ENCODE measurements around the gene FHIT. TPM values are rescaled to one million over a fixed set of nuclear protein-coding genes. Genes with fewer than 3 reads are reported as not detected.
"Not testable (repeated sequence)": the region's sequence is repeated elsewhere in the genome, so short reads cannot be mapped to it uniquely, and the experiment has no call there.

The FHIT gene
- total RNA-seq, 1 donor from 2014 or later: 22.6 TPM

DNA sequence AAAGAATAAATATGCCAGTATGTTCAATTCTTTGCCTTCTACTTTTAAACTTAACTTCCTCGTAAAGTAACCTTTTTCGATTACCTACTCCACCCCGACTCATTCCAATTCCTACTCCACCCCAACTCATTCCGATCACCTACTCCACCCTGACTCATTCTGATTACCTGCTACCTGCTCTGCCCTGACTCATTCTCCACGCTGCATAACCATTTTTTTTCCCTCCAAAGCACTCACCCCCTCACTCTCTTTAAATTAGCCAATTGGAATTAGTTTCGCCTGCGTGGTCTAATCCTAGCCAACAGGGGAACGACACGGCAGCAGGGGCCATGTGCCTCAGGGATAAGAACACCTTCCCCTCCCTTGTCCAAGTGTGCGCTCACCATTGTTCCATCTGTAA, 362.3 kb downstream of the FHIT start:
- H3K9me3 Mint-ChIP-seq; intact Hi-C loops (cut with micrococcal nuclease); H3K27me3 Mint-ChIP-seq (ENCODE audit: insufficient read depth); H3K4me1 Mint-ChIP-seq (ENCODE audit: low read depth); H3K27ac Mint-ChIP-seq; H3K36me3 Mint-ChIP-seq (ENCODE audit: low read depth); DNase-seq (ENCODE audit: low spot score); H3K4me3 Mint-ChIP-seq: not testable (repeated sequence)

DNA sequence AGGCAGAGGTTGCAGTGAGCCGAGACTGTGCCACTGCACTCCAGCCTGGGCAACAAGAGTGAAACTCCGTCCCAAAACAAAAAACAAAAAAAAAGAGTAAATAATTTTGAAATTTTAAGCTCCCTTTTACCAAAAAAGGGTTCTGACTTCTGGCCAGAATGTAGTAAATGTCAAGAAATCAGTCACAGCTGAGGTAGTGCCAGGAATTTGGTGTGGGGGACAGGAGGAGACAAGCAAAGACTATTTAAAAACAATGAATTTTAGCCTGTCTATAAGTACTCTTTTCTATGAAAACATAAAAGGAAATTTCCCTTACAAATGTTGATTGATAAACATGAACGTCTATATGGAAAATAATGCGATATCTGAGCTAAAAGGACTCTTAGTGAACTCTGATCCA, 363.7 kb downstream of the FHIT start:
- H3K9me3 Mint-ChIP-seq: peaks cover 5% of the 10 kb centered on the region
- no peak overlapping the region for H3K27ac Mint-ChIP-seq
- H3K36me3 Mint-ChIP-seq (ENCODE audit: low read depth): no peaks in the 10 kb centered on the region
- H3K27me3 Mint-ChIP-seq (ENCODE audit: insufficient read depth): no peaks in the 10 kb centered on the region
- intact Hi-C loops (cut with micrococcal nuclease): no loop called here
- no peaks in the 10 kb centered on the region for H3K4me1 Mint-ChIP-seq (ENCODE audit: low read depth)
- no peak overlapping the region for H3K4me3 Mint-ChIP-seq
- no peak for DNase-seq (ENCODE audit: low spot score)

DNA sequence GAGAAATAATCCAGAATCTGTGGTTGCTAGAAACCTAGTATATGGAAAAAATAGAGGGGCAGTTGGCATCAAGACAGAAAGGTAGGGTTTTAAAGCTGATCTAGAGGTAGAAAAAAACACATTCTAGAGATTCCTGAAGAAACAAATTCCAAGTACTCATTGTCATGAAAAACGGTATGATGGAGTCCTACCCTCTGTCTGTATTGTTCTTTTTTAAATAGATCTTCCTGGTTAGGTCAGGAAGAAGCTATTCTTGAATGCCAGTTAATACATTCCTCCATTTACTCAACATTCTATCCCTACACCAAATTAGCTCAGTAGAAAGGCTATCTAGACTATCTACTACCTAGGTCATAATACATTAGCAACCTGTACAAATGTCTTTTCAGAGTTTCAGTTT, 364.7 kb downstream of the FHIT start:
- Mint-ChIP-seq H3K27me3 (ENCODE audit: insufficient read depth) (no peaks in the 10 kb centered on the region), H3K4me3 (no peak overlapping the region), H3K9me3 (peaks cover 15% of the 10 kb centered on the region), H3K36me3 (ENCODE audit: low read depth) (no peaks in the 10 kb centered on the region), H3K27ac (no peak overlapping the region), H3K4me1 (ENCODE audit: low read depth) (no peaks in the 10 kb centered on the region)
- DNase-seq (ENCODE audit: low spot score): no peak
- intact Hi-C loops (cut with micrococcal nuclease): no loop called here

DNA sequence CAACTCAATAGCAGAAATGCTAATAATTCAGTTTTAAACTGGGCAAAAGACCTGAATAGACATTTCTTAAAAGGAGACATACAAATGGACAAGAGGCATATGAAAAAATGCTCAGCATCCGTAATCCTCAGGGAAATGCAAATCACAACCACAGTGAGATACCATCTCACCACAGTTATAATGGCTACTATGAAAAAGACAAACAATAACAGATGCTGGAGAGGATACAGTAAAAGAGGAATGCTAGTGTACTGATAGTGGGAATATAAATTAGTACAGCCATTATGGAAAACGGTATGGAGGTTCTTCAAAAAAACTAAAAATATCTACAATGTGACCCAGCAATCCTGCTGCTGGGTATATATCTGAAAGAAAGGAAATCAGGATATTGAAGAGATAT, 367.2 kb downstream of the FHIT start:
- Mint-ChIP-seq H3K9me3 (peaks cover 27% of the 10 kb centered on the region), H3K36me3 (ENCODE audit: low read depth) (no peaks in the 10 kb centered on the region), H3K27me3 (ENCODE audit: insufficient read depth) (no peaks in the 10 kb centered on the region), H3K4me3 (no peak overlapping the region), H3K27ac (no peak overlapping the region), H3K4me1 (ENCODE audit: low read depth) (no peaks in the 10 kb centered on the region)
- intact Hi-C loops (cut with micrococcal nuclease): no loop called here
- DNase-seq (ENCODE audit: low spot score): no peak

DNA sequence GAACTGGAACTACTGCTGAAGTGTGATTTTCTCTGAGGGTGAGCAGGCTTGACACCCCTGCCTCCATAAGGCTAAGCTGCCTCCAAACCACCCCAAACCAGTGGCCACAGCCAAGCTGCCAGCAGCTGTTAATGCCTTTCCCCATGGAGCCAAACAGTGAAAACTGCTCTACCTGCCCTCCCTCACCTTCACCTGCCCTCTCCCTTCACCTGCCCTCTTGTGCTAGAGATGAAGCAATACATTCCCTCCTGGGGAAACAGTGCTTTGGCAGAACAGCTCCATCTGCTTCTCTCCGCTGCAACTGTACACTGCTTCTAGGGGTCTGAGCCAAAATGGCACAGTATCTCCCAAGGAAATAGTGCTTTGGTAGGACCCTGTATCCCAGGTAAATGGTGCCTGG, 374.1 kb downstream of the FHIT start:
- no peaks in the 10 kb centered on the region for H3K4me1 Mint-ChIP-seq (ENCODE audit: low read depth)
- intact Hi-C loops (cut with micrococcal nuclease): no loop called here
- H3K9me3 Mint-ChIP-seq: peaks cover 18% of the 10 kb centered on the region
- H3K27ac Mint-ChIP-seq: no peak overlapping the region
- no peaks in the 10 kb centered on the region for H3K36me3 Mint-ChIP-seq (ENCODE audit: low read depth)
- H3K4me3 Mint-ChIP-seq: no peak overlapping the region
- no peak for DNase-seq (ENCODE audit: low spot score)
- no peaks in the 10 kb centered on the region for H3K27me3 Mint-ChIP-seq (ENCODE audit: insufficient read depth)

DNA sequence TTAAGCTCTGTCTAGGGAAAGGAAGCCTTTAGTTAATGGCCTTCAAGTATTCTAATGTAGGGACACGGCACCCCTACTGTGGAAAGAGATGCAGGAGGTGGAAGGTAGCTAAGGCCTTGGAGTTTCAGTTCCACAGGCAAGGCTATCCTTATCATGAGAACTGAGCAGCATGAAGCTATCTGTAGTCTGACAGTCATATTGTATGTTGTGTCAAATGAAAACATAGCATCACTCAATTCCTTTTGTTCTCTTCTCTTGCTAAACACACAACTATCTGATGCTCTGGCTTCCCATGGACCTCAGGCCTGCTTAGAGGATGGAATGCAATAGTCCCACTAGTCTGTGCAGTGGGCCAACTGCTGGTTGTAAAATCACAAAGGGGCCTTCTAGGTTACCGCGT, 380.9 kb downstream of the FHIT start:
- no peak for DNase-seq (ENCODE audit: low spot score)
- no peak overlapping the region for H3K4me3 Mint-ChIP-seq
- intact Hi-C loops (cut with micrococcal nuclease): no loop called here
- H3K27ac Mint-ChIP-seq: no peak overlapping the region
- peaks cover 7% of the 10 kb centered on the region for H3K9me3 Mint-ChIP-seq
- no peaks in the 10 kb centered on the region for H3K4me1 Mint-ChIP-seq (ENCODE audit: low read depth)
- no peaks in the 10 kb centered on the region for H3K36me3 Mint-ChIP-seq (ENCODE audit: low read depth)
- no peaks in the 10 kb centered on the region for H3K27me3 Mint-ChIP-seq (ENCODE audit: insufficient read depth)

DNA sequence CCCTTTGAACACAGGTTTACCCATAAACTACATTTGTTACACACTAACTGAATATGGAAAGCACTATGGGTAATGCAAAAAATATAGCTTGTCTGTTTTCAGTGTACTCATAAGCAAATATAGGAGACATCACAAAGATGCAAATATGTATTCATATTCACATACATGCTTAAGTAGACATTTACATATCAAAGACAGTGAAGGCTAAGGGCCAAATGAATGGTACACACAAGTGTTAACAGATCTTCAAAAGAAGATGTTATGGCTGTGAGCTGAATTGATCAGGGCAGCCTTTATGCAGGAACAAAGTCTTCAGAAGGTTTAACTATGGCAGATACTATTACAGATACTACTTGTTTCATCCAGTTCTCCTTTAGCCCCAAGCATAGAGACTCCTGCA, 384.1 kb downstream of the FHIT start:
- Mint-ChIP-seq H3K27ac (no peak overlapping the region), H3K4me1 (ENCODE audit: low read depth) (no peaks in the 10 kb centered on the region), H3K36me3 (ENCODE audit: low read depth) (no peaks in the 10 kb centered on the region), H3K4me3 (no peak overlapping the region), H3K9me3 (peaks cover 10% of the 10 kb centered on the region), H3K27me3 (ENCODE audit: insufficient read depth) (no peaks in the 10 kb centered on the region)
- DNase-seq (ENCODE audit: low spot score): no peak
- intact Hi-C loops (cut with micrococcal nuclease): no loop called here

DNA sequence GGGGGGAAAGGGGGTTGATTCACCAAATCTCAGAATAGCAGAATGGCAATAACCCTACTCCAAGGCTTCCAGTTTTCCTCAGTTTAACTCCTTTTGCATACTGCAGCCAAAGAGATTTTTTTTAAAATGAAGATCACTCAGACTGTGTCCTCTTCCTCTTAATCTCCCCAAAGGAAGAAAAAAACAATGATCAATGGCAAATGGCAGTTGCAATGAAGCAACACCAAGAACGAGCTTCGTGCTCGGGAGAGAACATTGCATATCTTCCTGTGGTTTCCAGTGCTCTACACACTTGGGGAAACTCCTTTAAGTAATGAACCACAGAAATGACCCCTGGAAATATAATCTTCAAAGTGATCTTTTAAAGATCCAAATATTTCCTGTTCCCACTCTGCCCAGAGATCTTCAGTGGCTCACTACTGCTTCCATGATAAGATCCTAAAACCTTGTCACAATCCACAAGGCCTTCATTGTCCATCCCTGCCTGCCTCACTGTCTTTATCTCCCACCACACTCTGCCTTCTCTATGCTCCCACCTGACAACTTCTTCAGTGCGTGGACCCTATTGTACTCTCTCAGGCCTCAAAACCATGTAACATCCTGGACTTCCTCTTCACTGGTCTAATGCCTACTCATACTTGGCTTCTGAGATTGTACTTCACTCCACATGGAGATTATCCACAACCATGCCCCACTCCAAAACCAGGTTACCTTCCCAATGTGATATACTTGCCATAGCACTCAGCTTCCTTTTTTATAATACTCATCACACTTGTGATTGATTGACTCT, 394.8 kb downstream of the FHIT start:
- Mint-ChIP-seq H3K9me3 (peaks cover 4% of the 10 kb centered on the region), H3K36me3 (ENCODE audit: low read depth) (no peaks in the 10 kb centered on the region), H3K4me3 (no peak overlapping the region), H3K27ac (no peak overlapping the region), H3K27me3 (ENCODE audit: insufficient read depth) (no peaks in the 10 kb centered on the region), H3K4me1 (ENCODE audit: low read depth) (no peaks in the 10 kb centered on the region)
- no peak for DNase-seq (ENCODE audit: low spot score)
- intact Hi-C loops (cut with micrococcal nuclease): no loop called here

DNA sequence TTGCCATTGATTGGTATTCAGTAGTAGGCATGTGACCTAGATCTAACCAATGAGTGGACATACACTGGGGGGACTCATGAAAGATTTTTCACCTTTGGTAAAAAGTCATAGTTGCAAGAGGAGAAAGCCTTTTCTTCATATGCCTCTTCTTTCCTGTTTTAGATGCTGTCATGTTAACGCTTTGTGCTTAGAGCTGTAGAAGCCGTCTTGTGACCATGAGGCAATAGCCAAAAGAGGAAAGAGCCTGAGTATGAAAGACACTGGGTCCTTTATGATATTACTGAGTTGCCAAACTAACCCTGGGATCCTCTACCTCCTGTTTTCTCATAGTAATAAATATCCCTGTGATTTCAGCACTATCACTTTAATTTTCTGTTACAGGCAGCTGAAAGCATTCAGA, 396.0 kb downstream of the FHIT start:
- H3K27me3 Mint-ChIP-seq (ENCODE audit: insufficient read depth): no peaks in the 10 kb centered on the region
- intact Hi-C loops (cut with micrococcal nuclease): no loop called here
- no peak overlapping the region for H3K4me3 Mint-ChIP-seq
- no peaks in the 10 kb centered on the region for H3K36me3 Mint-ChIP-seq (ENCODE audit: low read depth)
- no peaks in the 10 kb centered on the region for H3K4me1 Mint-ChIP-seq (ENCODE audit: low read depth)
- DNase-seq (ENCODE audit: low spot score): no peak
- H3K27ac Mint-ChIP-seq: no peak overlapping the region
- peaks cover 4% of the 10 kb centered on the region for H3K9me3 Mint-ChIP-seq

DNA sequence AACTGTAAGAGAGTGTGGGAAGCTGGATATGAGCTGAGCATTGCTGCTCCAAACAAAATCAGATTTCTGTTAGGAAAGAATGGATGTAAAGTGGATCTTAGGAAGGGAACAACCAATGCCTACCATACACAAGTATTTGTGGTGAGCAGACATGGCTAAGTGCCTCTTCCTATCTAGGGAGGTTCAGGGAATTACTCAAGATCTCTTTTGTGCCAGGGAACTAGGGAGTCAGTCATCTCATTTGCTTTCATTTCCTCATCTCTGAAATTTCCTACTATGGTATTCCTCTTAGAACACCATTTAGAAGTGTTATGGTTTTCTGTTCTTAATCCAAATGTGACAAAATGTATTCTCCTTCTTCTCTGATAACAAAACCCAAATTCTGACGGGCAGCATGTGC, 396.5 kb downstream of the FHIT start:
- no peaks in the 10 kb centered on the region for H3K36me3 Mint-ChIP-seq (ENCODE audit: low read depth)
- intact Hi-C loops (cut with micrococcal nuclease): no loop called here
- DNase-seq (ENCODE audit: low spot score): no peak
- H3K4me1 Mint-ChIP-seq (ENCODE audit: low read depth): no peaks in the 10 kb centered on the region
- no peak overlapping the region for H3K4me3 Mint-ChIP-seq
- peaks cover 4% of the 10 kb centered on the region for H3K9me3 Mint-ChIP-seq
- H3K27ac Mint-ChIP-seq: no peak overlapping the region
- H3K27me3 Mint-ChIP-seq (ENCODE audit: insufficient read depth): no peaks in the 10 kb centered on the region

DNA sequence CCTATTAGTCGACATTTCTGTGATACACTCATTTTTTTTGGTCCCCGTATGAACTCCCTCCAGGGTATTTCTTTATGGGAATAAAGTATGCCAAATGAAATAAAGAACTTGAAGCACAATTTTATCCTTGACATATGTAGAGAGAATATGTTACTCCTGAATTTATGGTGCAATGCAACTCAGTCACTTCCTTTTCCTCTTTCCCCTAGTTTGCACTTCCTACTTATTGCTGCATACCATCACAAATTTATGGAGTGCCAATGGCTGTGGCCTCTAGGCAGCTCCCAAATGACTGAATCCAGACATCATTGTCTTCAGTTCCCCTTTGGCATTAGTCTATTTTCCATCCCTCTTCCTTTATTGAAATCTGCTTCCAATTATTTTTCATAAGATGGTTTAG, 403.5 kb downstream of the FHIT start:
- H3K36me3 Mint-ChIP-seq (ENCODE audit: low read depth): no peaks in the 10 kb centered on the region
- no peaks in the 10 kb centered on the region for H3K9me3 Mint-ChIP-seq
- H3K27ac Mint-ChIP-seq: no peak overlapping the region
- H3K27me3 Mint-ChIP-seq (ENCODE audit: insufficient read depth): no peaks in the 10 kb centered on the region
- no peak overlapping the region for H3K4me3 Mint-ChIP-seq
- intact Hi-C loops (cut with micrococcal nuclease): no loop called here
- no peaks in the 10 kb centered on the region for H3K4me1 Mint-ChIP-seq (ENCODE audit: low read depth)
- no peak for DNase-seq (ENCODE audit: low spot score)

DNA sequence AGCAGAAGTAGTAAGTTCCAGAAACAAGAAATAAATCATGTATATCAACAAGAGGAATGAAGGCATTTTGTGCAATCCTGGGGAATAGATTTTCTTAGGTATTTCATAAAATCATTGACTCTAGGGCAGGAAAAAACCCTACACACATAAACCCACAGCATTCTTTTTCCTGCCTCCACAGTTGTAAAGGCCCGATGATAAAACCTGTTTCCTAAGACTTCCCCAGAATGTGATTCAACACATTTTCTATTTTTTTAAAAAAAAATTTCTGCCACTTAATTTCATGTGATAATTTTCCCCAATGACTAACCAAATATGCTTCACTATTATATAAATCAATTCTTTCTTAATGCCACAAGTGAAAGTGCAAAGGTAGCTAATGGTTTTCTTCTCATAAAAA, 407.0 kb downstream of the FHIT start:
- Mint-ChIP-seq H3K27ac (no peak overlapping the region), H3K27me3 (ENCODE audit: insufficient read depth) (no peaks in the 10 kb centered on the region), H3K36me3 (ENCODE audit: low read depth) (no peaks in the 10 kb centered on the region), H3K9me3 (no peaks in the 10 kb centered on the region), H3K4me1 (ENCODE audit: low read depth) (no peaks in the 10 kb centered on the region), H3K4me3 (no peak overlapping the region)
- DNase-seq (ENCODE audit: low spot score): no peak
- intact Hi-C loops (cut with micrococcal nuclease): no loop called here

DNA sequence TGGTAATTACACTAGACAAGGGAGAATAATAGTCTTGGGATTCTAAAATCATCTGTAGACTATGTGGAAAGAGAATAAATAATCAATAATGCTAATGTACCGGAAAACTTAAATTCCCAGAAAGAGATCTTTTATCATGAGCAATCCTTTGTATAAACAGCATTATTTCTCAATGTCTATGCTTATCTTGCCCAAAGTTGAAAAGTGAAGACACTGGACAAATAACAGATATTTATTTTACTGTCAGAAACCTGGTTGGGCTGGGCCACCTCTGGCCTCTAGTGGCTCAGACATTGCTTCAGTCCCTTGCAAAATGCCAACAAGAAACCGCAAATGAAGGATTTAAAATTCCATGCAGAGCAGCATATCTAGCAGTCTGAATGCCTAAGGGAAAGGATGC, 409.9 kb downstream of the FHIT start:
- intact Hi-C loops (cut with micrococcal nuclease): no loop called here

DNA sequence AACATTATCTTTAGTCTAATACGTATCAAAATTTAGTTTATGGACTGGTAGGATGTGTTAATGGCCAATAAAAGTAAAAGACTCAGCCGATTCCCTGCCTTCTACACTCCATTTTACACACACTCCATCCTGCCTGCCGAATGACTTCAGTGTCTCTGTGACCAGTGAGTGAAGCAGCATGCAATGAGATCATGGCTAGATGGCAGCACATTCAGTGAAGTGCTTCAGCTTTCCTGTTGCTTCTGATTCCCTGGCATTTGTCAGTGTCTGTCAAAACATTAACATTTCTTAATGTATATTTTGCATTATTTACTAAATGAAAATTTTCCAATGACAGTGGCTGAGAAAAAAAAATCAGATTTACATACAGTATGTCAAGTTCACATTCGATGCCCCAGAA, 412.0 kb downstream of the FHIT start:
- no peaks in the 10 kb centered on the region for H3K36me3 Mint-ChIP-seq (ENCODE audit: low read depth)
- DNase-seq (ENCODE audit: low spot score): no peak
- H3K27me3 Mint-ChIP-seq (ENCODE audit: insufficient read depth): no peaks in the 10 kb centered on the region
- no peak overlapping the region for H3K4me3 Mint-ChIP-seq
- no peaks in the 10 kb centered on the region for H3K9me3 Mint-ChIP-seq
- intact Hi-C loops (cut with micrococcal nuclease): no loop called here
- no peak overlapping the region for H3K27ac Mint-ChIP-seq
- H3K4me1 Mint-ChIP-seq (ENCODE audit: low read depth): no peaks in the 10 kb centered on the region

More for the DNA sequence above, 409.9 kb downstream of the FHIT start:
- H3K27ac Mint-ChIP-seq: no peak overlapping the region
- no peaks in the 10 kb centered on the region for H3K36me3 Mint-ChIP-seq (ENCODE audit: low read depth)
- no peak for DNase-seq (ENCODE audit: low spot score)
- no peaks in the 10 kb centered on the region for H3K9me3 Mint-ChIP-seq
- no peaks in the 10 kb centered on the region for H3K27me3 Mint-ChIP-seq (ENCODE audit: insufficient read depth)
- H3K4me1 Mint-ChIP-seq (ENCODE audit: low read depth): no peaks in the 10 kb centered on the region
- H3K4me3 Mint-ChIP-seq: no peak overlapping the region
